Measurements from ENCODE around the gene PPP2R5C.

The PPP2R5C gene

GRCh38 chr14:101895256-101895655 is 133.7 kb downstream of the PPP2R5C start:
- H3K4me1 ChIP-seq (ENCODE audit: control insufficient read depth, insufficient read depth, low read length), result no peaks in the 10 kb centered on the region
- H3K9ac ChIP-seq (ENCODE audit: low read depth, low read length), result no peak overlapping the region
- H3K9me3 ChIP-seq (ENCODE audit: control insufficient read depth, insufficient read depth, low read length), result no peaks in the 10 kb centered on the region
- H3K27me3 ChIP-seq (ENCODE audit: control insufficient read depth, insufficient read depth, low read length), result no peaks in the 10 kb centered on the region
- peaks cover 6% of the 10 kb centered on the region for H3K36me3 ChIP-seq (ENCODE audit: control insufficient read depth, insufficient read depth, low read length)
- H3K4me3 ChIP-seq (ENCODE audit: low read depth, low read length), result no peak overlapping the region

- Histone ChIP-seq H3K4me3 (ENCODE audit: low read depth, low read length) (no peak overlapping the region), H3K9ac (ENCODE audit: low read depth, low read length) (no peak overlapping the region), H3K9me3 (ENCODE audit: control insufficient read depth, insufficient read depth, low read length) (no peaks in the 10 kb centered on the region), H3K36me3 (ENCODE audit: control insufficient read depth, insufficient read depth, low read length) (peaks cover 24% of the 10 kb centered on the region), H3K27me3 (ENCODE audit: control insufficient read depth, insufficient read depth, low read length) (no peaks in the 10 kb centered on the region), H3K4me1 (ENCODE audit: control insufficient read depth, insufficient read depth, low read length) (no peaks in the 10 kb centered on the region)
Measured at GRCh38 chr14:101897326-101897725, 135.8 kb downstream of the PPP2R5C start.

GRCh38 chr14:101898416-101898815 is 136.9 kb downstream of the PPP2R5C start:
- H3K27me3 ChIP-seq (ENCODE audit: control insufficient read depth, insufficient read depth, low read length), result no peaks in the 10 kb centered on the region
- H3K9me3 ChIP-seq (ENCODE audit: control insufficient read depth, insufficient read depth, low read length), result no peaks in the 10 kb centered on the region
- no peak overlapping the region for H3K4me3 ChIP-seq (ENCODE audit: low read depth, low read length)
- H3K36me3 ChIP-seq (ENCODE audit: control insufficient read depth, insufficient read depth, low read length), result peaks cover 29% of the 10 kb centered on the region
- no peaks in the 10 kb centered on the region for H3K4me1 ChIP-seq (ENCODE audit: control insufficient read depth, insufficient read depth, low read length)
- no peak overlapping the region for H3K9ac ChIP-seq (ENCODE audit: low read depth, low read length)

- H3K27me3 ChIP-seq (ENCODE audit: control insufficient read depth, insufficient read depth, low read length), result no peaks in the 10 kb centered on the region
- no peak overlapping the region for H3K4me3 ChIP-seq (ENCODE audit: low read depth, low read length)
- no peaks in the 10 kb centered on the region for H3K9me3 ChIP-seq (ENCODE audit: control insufficient read depth, insufficient read depth, low read length)
- H3K9ac ChIP-seq (ENCODE audit: low read depth, low read length), result no peak overlapping the region
- peaks cover 31% of the 10 kb centered on the region for H3K36me3 ChIP-seq (ENCODE audit: control insufficient read depth, insufficient read depth, low read length)
- H3K4me1 ChIP-seq (ENCODE audit: control insufficient read depth, insufficient read depth, low read length), result no peaks in the 10 kb centered on the region
Measured at GRCh38 chr14:101899263-101899662, 137.8 kb downstream of the PPP2R5C start.

- no peaks in the 10 kb centered on the region for H3K27me3 ChIP-seq (ENCODE audit: control insufficient read depth, insufficient read depth, low read length)
- peaks cover 35% of the 10 kb centered on the region for H3K36me3 ChIP-seq (ENCODE audit: control insufficient read depth, insufficient read depth, low read length)
- H3K9me3 ChIP-seq (ENCODE audit: control insufficient read depth, insufficient read depth, low read length), result no peaks in the 10 kb centered on the region
- H3K4me3 ChIP-seq (ENCODE audit: low read depth, low read length), result no peak overlapping the region
- H3K9ac ChIP-seq (ENCODE audit: low read depth, low read length), result no peak overlapping the region
- no peaks in the 10 kb centered on the region for H3K4me1 ChIP-seq (ENCODE audit: control insufficient read depth, insufficient read depth, low read length)
Measured at GRCh38 chr14:101900253-101900652, 138.7 kb downstream of the PPP2R5C start.

GRCh38 chr14:101903111-101903561 is 141.6 kb downstream of the PPP2R5C start:
- no peaks in the 10 kb centered on the region for H3K27me3 ChIP-seq (ENCODE audit: control insufficient read depth, insufficient read depth, low read length)
- H3K4me3 ChIP-seq (ENCODE audit: low read depth, low read length), result no peak overlapping the region
- no peak overlapping the region for H3K9ac ChIP-seq (ENCODE audit: low read depth, low read length)
- peaks cover 39% of the 10 kb centered on the region for H3K36me3 ChIP-seq (ENCODE audit: control insufficient read depth, insufficient read depth, low read length)
- no peaks in the 10 kb centered on the region for H3K9me3 ChIP-seq (ENCODE audit: control insufficient read depth, insufficient read depth, low read length)
- H3K4me1 ChIP-seq (ENCODE audit: control insufficient read depth, insufficient read depth, low read length), result no peaks in the 10 kb centered on the region

- Histone ChIP-seq H3K9ac (ENCODE audit: low read depth, low read length) (no peak overlapping the region), H3K27me3 (ENCODE audit: control insufficient read depth, insufficient read depth, low read length) (no peaks in the 10 kb centered on the region), H3K4me3 (ENCODE audit: low read depth, low read length) (no peak overlapping the region), H3K36me3 (ENCODE audit: control insufficient read depth, insufficient read depth, low read length) (peaks cover 39% of the 10 kb centered on the region), H3K4me1 (ENCODE audit: control insufficient read depth, insufficient read depth, low read length) (no peaks in the 10 kb centered on the region), H3K9me3 (ENCODE audit: control insufficient read depth, insufficient read depth, low read length) (no peaks in the 10 kb centered on the region)
Measured at GRCh38 chr14:101905614-101906013, 144.1 kb downstream of the PPP2R5C start.

- Histone ChIP-seq H3K9me3 (ENCODE audit: control insufficient read depth, insufficient read depth, low read length) (no peaks in the 10 kb centered on the region), H3K9ac (ENCODE audit: low read depth, low read length) (no peak overlapping the region), H3K27me3 (ENCODE audit: control insufficient read depth, insufficient read depth, low read length) (no peaks in the 10 kb centered on the region), H3K36me3 (ENCODE audit: control insufficient read depth, insufficient read depth, low read length) (peaks cover 31% of the 10 kb centered on the region), H3K4me1 (ENCODE audit: control insufficient read depth, insufficient read depth, low read length) (no peaks in the 10 kb centered on the region), H3K4me3 (ENCODE audit: low read depth, low read length) (no peak overlapping the region)
Measured at GRCh38 chr14:101906645-101907044, 145.1 kb downstream of the PPP2R5C start.

- Histone ChIP-seq H3K9ac (ENCODE audit: low read depth, low read length) (no peak overlapping the region), H3K9me3 (ENCODE audit: control insufficient read depth, insufficient read depth, low read length) (no peaks in the 10 kb centered on the region), H3K27me3 (ENCODE audit: control insufficient read depth, insufficient read depth, low read length) (no peaks in the 10 kb centered on the region), H3K4me3 (ENCODE audit: low read depth, low read length) (no peak overlapping the region), H3K36me3 (ENCODE audit: control insufficient read depth, insufficient read depth, low read length) (peaks cover 23% of the 10 kb centered on the region), H3K4me1 (ENCODE audit: control insufficient read depth, insufficient read depth, low read length) (no peaks in the 10 kb centered on the region)
Measured at GRCh38 chr14:101907619-101908018, 146.1 kb downstream of the PPP2R5C start.

GRCh38 chr14:101908795-101909194 is 147.3 kb downstream of the PPP2R5C start:
- Histone ChIP-seq H3K4me3 (ENCODE audit: low read depth, low read length) (no peak overlapping the region), H3K36me3 (ENCODE audit: control insufficient read depth, insufficient read depth, low read length) (peaks cover 17% of the 10 kb centered on the region), H3K27me3 (ENCODE audit: control insufficient read depth, insufficient read depth, low read length) (no peaks in the 10 kb centered on the region), H3K4me1 (ENCODE audit: control insufficient read depth, insufficient read depth, low read length) (no peaks in the 10 kb centered on the region), H3K9me3 (ENCODE audit: control insufficient read depth, insufficient read depth, low read length) (no peaks in the 10 kb centered on the region), H3K9ac (ENCODE audit: low read depth, low read length) (no peak overlapping the region)

- no peak overlapping the region for H3K4me3 ChIP-seq (ENCODE audit: low read depth, low read length)
- H3K4me1 ChIP-seq (ENCODE audit: control insufficient read depth, insufficient read depth, low read length), result no peaks in the 10 kb centered on the region
- peaks cover 15% of the 10 kb centered on the region for H3K36me3 ChIP-seq (ENCODE audit: control insufficient read depth, insufficient read depth, low read length)
- no peaks in the 10 kb centered on the region for H3K27me3 ChIP-seq (ENCODE audit: control insufficient read depth, insufficient read depth, low read length)
- no peaks in the 10 kb centered on the region for H3K9me3 ChIP-seq (ENCODE audit: control insufficient read depth, insufficient read depth, low read length)
- no peak overlapping the region for H3K9ac ChIP-seq (ENCODE audit: low read depth, low read length)
Measured at GRCh38 chr14:101909371-101910096, 148.0 kb downstream of the PPP2R5C start.

GRCh38 chr14:101912841-101913240 is 151.3 kb downstream of the PPP2R5C start:
- H3K4me3 ChIP-seq (ENCODE audit: low read depth, low read length), result no peak overlapping the region
- H3K9ac ChIP-seq (ENCODE audit: low read depth, low read length), result no peak overlapping the region
- H3K27me3 ChIP-seq (ENCODE audit: control insufficient read depth, insufficient read depth, low read length), result no peaks in the 10 kb centered on the region
- no peaks in the 10 kb centered on the region for H3K9me3 ChIP-seq (ENCODE audit: control insufficient read depth, insufficient read depth, low read length)
- H3K4me1 ChIP-seq (ENCODE audit: control insufficient read depth, insufficient read depth, low read length), result peaks cover 11% of the 10 kb centered on the region
- H3K36me3 ChIP-seq (ENCODE audit: control insufficient read depth, insufficient read depth, low read length), result peaks cover 4% of the 10 kb centered on the region

Data from iPS-15b (cell line).